DND-41 (cell line): ENCODE measurements around the gene CFAP299.

ENCODE experiments used
- ATAC-seq: fragments of 200-7000 bp; cut with Tn5 transposase; 3 replicates; pipeline ENCODE4 v1.9.1; 2021; ENCODE audit warnings: low read depth; ENCODE audit not compliant: insufficient read depth
- DNase-seq: peaks from one replicate; pipeline ENCODE4 v3.0.0-alpha.2; 2020
- H2AFZ ChIP-seq: 2 replicates; pipeline ENCODE4 v1.6.0; 2012; ENCODE audit warnings: low read depth, low read length
- H3K27ac ChIP-seq: 2 replicates; pipeline ENCODE4 v1.5.1; 2012; ENCODE audit warnings: low read length, inconsistent platforms
- H3K27me3 ChIP-seq: fragments of 200-600 bp; sonication (generic); 2 replicates; pipeline ENCODE4 v1.6.0; 2012; ENCODE audit warnings: low read length, mild to moderate bottlenecking, inconsistent platforms; ENCODE audit not compliant: insufficient read depth, poor library complexity
- H3K36me3 ChIP-seq: 2 replicates; pipeline ENCODE4 v1.5.1; 2012; ENCODE audit warnings: low read length, inconsistent platforms; ENCODE audit not compliant: insufficient read depth
- H3K4me1 ChIP-seq: 2 replicates; pipeline ENCODE4 v1.5.1; 2012; ENCODE audit warnings: mild to moderate bottlenecking, low read length; ENCODE audit not compliant: insufficient read depth
- H3K4me2 ChIP-seq: 2 replicates; pipeline ENCODE4 v1.6.0; 2012; ENCODE audit warnings: mild to moderate bottlenecking, moderate library complexity, low read length, inconsistent platforms; ENCODE audit not compliant: insufficient read depth
- H3K4me3 ChIP-seq, 2 experiments: fragments of 200-600 bp in 1 of 2; shearing (Covaris generic) in 1 of 2; 2 replicates each; pipeline ENCODE4 v1.5.1; 2012 to 2016; ENCODE audit warnings: inconsistent platforms in 2 of 2, low read length in 2 of 2, mild to moderate bottlenecking in 2 of 2, low read depth in 1 of 2, moderate library complexity in 1 of 2
- H3K79me2 ChIP-seq: 2 replicates; pipeline ENCODE4 v1.6.0; 2012; ENCODE audit warnings: low read length, inconsistent platforms; ENCODE audit not compliant: insufficient read depth
- H3K9ac ChIP-seq: 2 replicates; pipeline ENCODE4 v1.6.0; 2012; ENCODE audit warnings: low read depth, mild to moderate bottlenecking, inconsistent platforms, low read length, moderate library complexity
- H3K9me3 ChIP-seq: 2 replicates; pipeline ENCODE4 v1.5.1; 2012; ENCODE audit warnings: low read length, moderate library complexity, mild to moderate bottlenecking, inconsistent platforms; ENCODE audit not compliant: insufficient read depth, severe bottlenecking
- H4K20me1 ChIP-seq: 2 replicates; pipeline ENCODE4 v1.6.0; 2012; ENCODE audit warnings: low read length; ENCODE audit not compliant: insufficient read depth
- CTCF ChIP-seq: IDR thresholded peaks from 2 replicates; pipeline ENCODE4 v1.5.1; 2012; ENCODE audit warnings: borderline replicate concordance, low read length, moderate library complexity, mild to moderate bottlenecking; ENCODE audit not compliant: poor library complexity, severe bottlenecking; ENCODE audit errors: extremely low read depth
- EZH2 ChIP-seq: IDR thresholded peaks from 3 replicates; pipeline ENCODE4 v1.6.1; 2012; ENCODE audit warnings: borderline replicate concordance, low read depth, mild to moderate bottlenecking, moderate library complexity, low read length, inconsistent platforms; ENCODE audit not compliant: severe bottlenecking

The CFAP299 gene

GRCh38 chr4:80846210-80846609 is 510.7 kb downstream of the CFAP299 start:
- DNase-seq, result no peak
- H3K79me2 ChIP-seq, result no peaks in the 10 kb centered on the region
- no peak overlapping the region for H3K4me3 ChIP-seq
- ATAC-seq, result no peak
- no peak overlapping the region for H3K9ac ChIP-seq
- H3K9me3 ChIP-seq, result no peaks in the 10 kb centered on the region
- no peaks in the 10 kb centered on the region for H4K20me1 ChIP-seq
- H3K27ac ChIP-seq, result no peak overlapping the region
- TF ChIP-seq EZH2 (no peak), CTCF (no peak)
- H3K4me2 ChIP-seq, result no peak overlapping the region
- H3K36me3 ChIP-seq, result no peaks in the 10 kb centered on the region
- H3K27me3 ChIP-seq, result no peaks in the 10 kb centered on the region
- H3K4me1 ChIP-seq, result no peaks in the 10 kb centered on the region
- no peak overlapping the region for H2AFZ ChIP-seq

- no peak overlapping the region for H3K4me3 ChIP-seq
- H3K9ac ChIP-seq, result no peak overlapping the region
- ATAC-seq (no peak), DNase-seq (no peak)
- H3K36me3 ChIP-seq, result no peaks in the 10 kb centered on the region
- TF ChIP-seq CTCF (no peak), EZH2 (no peak)
- H3K27me3 ChIP-seq, result no peaks in the 10 kb centered on the region
- no peaks in the 10 kb centered on the region for H3K9me3 ChIP-seq
- H2AFZ ChIP-seq, result no peak overlapping the region
- no peak overlapping the region for H3K4me2 ChIP-seq
- no peak overlapping the region for H3K27ac ChIP-seq
- no peaks in the 10 kb centered on the region for H3K79me2 ChIP-seq
- no peaks in the 10 kb centered on the region for H3K4me1 ChIP-seq
- no peaks in the 10 kb centered on the region for H4K20me1 ChIP-seq
Measured at GRCh38 chr4:80852061-80852460, 516.5 kb downstream of the CFAP299 start.

- DNase-seq (no peak), ATAC-seq (no peak)
- no peaks in the 10 kb centered on the region for H3K27me3 ChIP-seq
- H3K36me3 ChIP-seq, result no peaks in the 10 kb centered on the region
- no peaks in the 10 kb centered on the region for H3K79me2 ChIP-seq
- H3K27ac ChIP-seq, result no peak overlapping the region
- H2AFZ ChIP-seq, result no peak overlapping the region
- no peaks in the 10 kb centered on the region for H3K4me1 ChIP-seq
- TF ChIP-seq EZH2 (no peak), CTCF (no peak)
- H3K4me3 ChIP-seq, result no peak overlapping the region
- no peak overlapping the region for H3K9ac ChIP-seq
- no peaks in the 10 kb centered on the region for H4K20me1 ChIP-seq
- no peaks in the 10 kb centered on the region for H3K9me3 ChIP-seq
- H3K4me2 ChIP-seq, result no peak overlapping the region
Measured at GRCh38 chr4:80873571-80873970, 538.0 kb downstream of the CFAP299 start.

GRCh38 chr4:80874979-80875378 is 539.4 kb downstream of the CFAP299 start:
- Histone ChIP-seq H2AFZ (no peak overlapping the region), H4K20me1 (no peaks in the 10 kb centered on the region), H3K4me2 (no peak overlapping the region), H3K27ac (no peak overlapping the region), H3K9me3 (no peaks in the 10 kb centered on the region), H3K27me3 (no peaks in the 10 kb centered on the region), H3K79me2 (no peaks in the 10 kb centered on the region), H3K4me1 (no peaks in the 10 kb centered on the region), H3K9ac (no peak overlapping the region), H3K4me3 (no peak overlapping the region), H3K36me3 (no peaks in the 10 kb centered on the region)
- TF ChIP-seq EZH2 (no peak), CTCF (no peak)
- no peak for ATAC-seq
- DNase-seq, result no peak
